ENCODE data around the gene PPM1E.
A peak's percentile ranks its signal among the peaks of the same experiment; 100 is the strongest.

Gene PPM1E

DNA sequence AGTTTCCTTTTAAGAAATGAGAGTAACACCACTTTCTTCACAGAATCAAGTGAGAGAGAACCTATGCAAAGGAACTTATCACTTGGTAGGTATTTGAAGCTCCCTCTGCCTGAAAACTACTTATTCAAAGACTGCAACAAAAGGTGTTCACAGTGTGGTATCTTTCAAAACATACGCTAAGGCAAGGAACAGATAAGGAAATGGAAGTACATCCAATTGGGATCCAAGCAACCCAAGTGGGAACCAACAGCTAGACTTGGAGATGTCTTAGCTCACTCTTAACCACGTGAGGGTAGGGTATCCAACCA, 431 bp upstream of the PPM1E start:
- no peak overlapping the region for H3K4me3 ChIP-seq (ENCODE audit: insufficient read depth, low read length, poor library complexity, severe bottlenecking)
- no peaks in the 10 kb centered on the region for H3K9me3 ChIP-seq (ENCODE audit: insufficient read depth, low read length)
- no peak for TF ChIP-seq EZH2phosphoT487 (conservative IDR thresholded peaks at IDR 0.05; ENCODE audit: low read length)
- TF ChIP-seq, protein P1, sequence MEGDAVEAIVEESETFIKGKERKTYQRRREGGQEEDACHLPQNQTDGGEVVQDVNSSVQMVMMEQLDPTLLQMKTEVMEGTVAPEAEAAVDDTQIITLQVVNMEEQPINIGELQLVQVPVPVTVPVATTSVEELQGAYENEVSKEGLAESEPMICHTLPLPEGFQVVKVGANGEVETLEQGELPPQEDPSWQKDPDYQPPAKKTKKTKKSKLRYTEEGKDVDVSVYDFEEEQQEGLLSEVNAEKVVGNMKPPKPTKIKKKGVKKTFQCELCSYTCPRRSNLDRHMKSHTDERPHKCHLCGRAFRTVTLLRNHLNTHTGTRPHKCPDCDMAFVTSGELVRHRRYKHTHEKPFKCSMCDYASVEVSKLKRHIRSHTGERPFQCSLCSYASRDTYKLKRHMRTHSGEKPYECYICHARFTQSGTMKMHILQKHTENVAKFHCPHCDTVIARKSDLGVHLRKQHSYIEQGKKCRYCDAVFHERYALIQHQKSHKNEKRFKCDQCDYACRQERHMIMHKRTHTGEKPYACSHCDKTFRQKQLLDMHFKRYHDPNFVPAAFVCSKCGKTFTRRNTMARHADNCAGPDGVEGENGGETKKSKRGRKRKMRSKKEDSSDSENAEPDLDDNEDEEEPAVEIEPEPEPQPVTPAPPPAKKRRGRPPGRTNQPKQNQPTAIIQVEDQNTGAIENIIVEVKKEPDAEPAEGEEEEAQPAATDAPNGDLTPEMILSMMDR (IDR thresholded peaks at IDR 0.05; ENCODE audit: insufficient read depth, low read length, poor library complexity, severe bottlenecking), result no peak
- no peaks in the 10 kb centered on the region for H3K79me2 ChIP-seq (ENCODE audit: insufficient read depth, low read length)
- no peaks in the 10 kb centered on the region for H3K9me2 ChIP-seq (replicated peaks; ENCODE audit: insufficient read depth, low read length)
- no peaks in the 10 kb centered on the region for H3K27me3 ChIP-seq (ENCODE audit: low read length)
- peak overlapping the region; percentile 76 for H3K4me2 ChIP-seq (ENCODE audit: low read depth, low read length, poor library complexity, severe bottlenecking)
- no peak overlapping the region for H3K27ac ChIP-seq (ENCODE audit: low read depth, low read length)
- peak overlapping the region; percentile 98 for H2AFZ ChIP-seq (ENCODE audit: low read depth, low read length, severe bottlenecking)
- H3F3A ChIP-seq (ENCODE audit: insufficient read depth), result peaks cover 6% of the 10 kb centered on the region
- no peaks in the 10 kb centered on the region for H3K36me3 ChIP-seq (ENCODE audit: low read length)
- no peaks in the 10 kb centered on the region for H4K20me1 ChIP-seq (ENCODE audit: low read depth, low read length)
- H3K9ac ChIP-seq (ENCODE audit: low read length), result no peak overlapping the region

DNA sequence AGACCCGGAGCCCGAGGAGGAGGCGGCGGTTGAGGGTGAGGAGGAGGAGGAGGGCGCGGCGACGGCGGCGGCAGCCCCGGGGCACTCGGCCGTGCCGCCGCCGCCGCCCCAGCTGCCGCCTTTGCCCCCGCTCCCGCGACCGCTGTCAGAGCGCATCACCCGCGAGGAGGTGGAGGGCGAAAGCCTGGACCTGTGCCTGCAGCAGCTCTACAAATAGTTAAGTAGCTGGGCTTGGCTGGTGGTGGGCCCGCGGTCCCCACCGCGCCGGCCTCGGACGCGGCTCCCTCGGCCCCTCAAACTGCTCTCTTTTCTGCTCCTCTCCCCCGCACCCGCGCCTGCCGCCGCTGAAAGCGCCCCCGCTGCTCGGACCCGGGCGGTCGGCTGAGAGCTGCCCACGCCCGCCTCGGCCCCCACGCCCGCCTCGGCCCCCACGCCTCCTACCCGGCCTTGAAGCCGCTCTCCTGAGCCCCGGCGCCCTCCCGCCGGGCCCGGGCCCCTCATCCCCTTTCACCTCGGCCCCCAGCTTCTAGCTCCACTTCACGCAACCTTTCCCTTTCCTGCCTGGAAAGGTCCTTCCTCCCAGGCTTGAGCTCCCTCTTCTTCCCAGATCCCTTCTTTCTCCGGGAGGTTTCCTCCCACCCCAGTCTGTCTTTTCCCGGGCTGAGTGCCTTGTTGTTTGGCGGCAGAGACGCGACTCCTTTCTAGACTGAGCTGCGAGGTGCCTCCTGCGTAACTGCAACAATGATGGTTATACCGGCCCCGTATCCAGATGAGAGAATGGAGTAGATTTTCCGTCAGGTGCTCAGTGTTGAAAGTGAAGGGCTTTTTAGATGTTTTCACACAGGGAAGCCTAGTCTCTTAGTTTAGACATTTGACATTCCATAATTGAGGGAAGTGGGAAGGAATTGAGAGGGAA, 850 bp downstream of the PPM1E start:
- Histone ChIP-seq H2AFZ (ENCODE audit: low read depth, low read length, severe bottlenecking) (peak overlapping the region; percentile 98), H3K79me2 (ENCODE audit: insufficient read depth, low read length) (no peaks in the 10 kb centered on the region), H3K27ac (ENCODE audit: low read depth, low read length) (no peak overlapping the region), H3K4me3 (ENCODE audit: insufficient read depth, low read length, poor library complexity, severe bottlenecking) (peak overlapping the region; percentile 94), H3K36me3 (ENCODE audit: low read length) (no peaks in the 10 kb centered on the region), H3F3A (ENCODE audit: insufficient read depth) (peaks cover 6% of the 10 kb centered on the region), H3K9me2 (replicated peaks; ENCODE audit: insufficient read depth, low read length) (no peaks in the 10 kb centered on the region), H3K4me2 (ENCODE audit: low read depth, low read length, poor library complexity, severe bottlenecking) (peak overlapping the region; percentile 76), H3K9ac (ENCODE audit: low read length) (peak overlapping the region; percentile 80), H3K27me3 (ENCODE audit: low read length) (no peaks in the 10 kb centered on the region), H3K9me3 (ENCODE audit: insufficient read depth, low read length) (no peaks in the 10 kb centered on the region), H4K20me1 (ENCODE audit: low read depth, low read length) (no peaks in the 10 kb centered on the region)
- TF ChIP-seq, protein P1 (IDR thresholded peaks at IDR 0.05; ENCODE audit: insufficient read depth, low read length, poor library complexity, severe bottlenecking), result no peak
- TF ChIP-seq EZH2phosphoT487 (conservative IDR thresholded peaks at IDR 0.05; ENCODE audit: low read length), result no peak

DNA sequence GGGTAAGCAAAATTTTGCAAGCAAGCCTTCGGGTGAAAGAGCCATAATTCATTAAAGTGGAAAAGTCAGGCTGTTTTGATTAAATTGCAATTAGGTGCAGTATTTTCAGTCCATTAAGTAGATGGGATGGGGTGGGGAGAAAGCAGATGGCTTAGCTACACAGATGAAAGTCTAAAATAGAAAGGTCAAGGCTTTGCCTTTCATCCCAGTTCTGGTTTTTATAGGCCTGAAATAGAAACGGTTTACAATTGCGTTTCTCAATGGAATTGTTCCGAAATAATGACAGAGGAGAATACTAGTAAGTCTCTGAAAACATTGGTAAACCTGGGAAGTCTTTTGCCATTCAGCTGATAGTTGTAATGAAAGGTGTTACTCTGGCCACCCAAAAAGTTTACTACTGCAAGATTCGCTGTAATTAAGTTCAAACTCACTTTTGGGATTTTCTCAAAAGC, 1.5 kb downstream of the PPM1E start:
- Histone ChIP-seq H3K9ac (ENCODE audit: low read length) (no peak overlapping the region; the same call in 1 of the 2 replicates), H2AFZ (ENCODE audit: low read depth, low read length, severe bottlenecking) (no peak overlapping the region), H3K36me3 (ENCODE audit: low read length) (no peaks in the 10 kb centered on the region), H3K4me2 (ENCODE audit: low read depth, low read length, poor library complexity, severe bottlenecking) (peak overlapping the region; percentile 76), H3K9me2 (replicated peaks; ENCODE audit: insufficient read depth, low read length) (no peaks in the 10 kb centered on the region), H3F3A (ENCODE audit: insufficient read depth) (peaks cover 6% of the 10 kb centered on the region), H3K79me2 (ENCODE audit: insufficient read depth, low read length) (no peaks in the 10 kb centered on the region), H3K27ac (ENCODE audit: low read depth, low read length) (no peak overlapping the region), H3K4me3 (ENCODE audit: insufficient read depth, low read length, poor library complexity, severe bottlenecking) (no peak overlapping the region), H3K9me3 (ENCODE audit: insufficient read depth, low read length) (no peaks in the 10 kb centered on the region), H4K20me1 (ENCODE audit: low read depth, low read length) (no peaks in the 10 kb centered on the region), H3K27me3 (ENCODE audit: low read length) (no peaks in the 10 kb centered on the region)
- no peak for TF ChIP-seq EZH2phosphoT487 (conservative IDR thresholded peaks at IDR 0.05; ENCODE audit: low read length)
- TF ChIP-seq, protein P1 (IDR thresholded peaks at IDR 0.05; ENCODE audit: insufficient read depth, low read length, poor library complexity, severe bottlenecking), result no peak
